22Rv1 (cell line): Measurements from ENCODE around the gene GRXCR2.
"Not testable (repeated sequence)": the region's sequence is repeated elsewhere in the genome, so short reads cannot be mapped to it uniquely, and the experiment has no call there.

Experiments
- ZFX ChIP-seq: fragments of 450-650 bp; IDR thresholded peaks from 2 replicates; pipeline ENCODE4 v1.6.1; 2017; ENCODE audit warnings: antibody characterized with exemption, borderline replicate concordance
- TF ChIP-seq, protein P1 (sequence below): fragments of 450-650 bp; IDR thresholded peaks from 2 replicates; pipeline ENCODE4 v1.5.1; 2017; ENCODE audit warnings: mild to moderate bottlenecking

DNA sequence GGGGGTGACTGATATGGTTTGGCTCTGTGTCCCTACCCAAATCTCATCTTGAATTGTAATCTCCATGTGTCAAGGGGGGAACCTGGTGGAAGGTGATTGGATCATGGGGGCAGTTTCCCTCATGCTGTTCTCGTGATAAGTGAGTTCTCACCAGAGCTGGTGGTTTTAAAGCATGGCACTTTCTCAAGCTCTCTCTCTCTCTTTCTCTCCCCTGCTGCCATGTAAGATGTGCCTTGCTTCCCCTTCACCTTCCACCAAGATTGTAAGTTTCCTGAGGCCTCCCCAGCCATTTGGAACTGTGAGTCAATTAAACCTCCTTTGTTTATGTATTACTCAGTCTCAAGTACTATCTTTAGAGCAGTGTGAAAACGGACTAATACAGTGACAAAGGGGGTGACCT is 8.4 kb downstream of the GRXCR2 start:
- TF ChIP-seq, protein P1, sequence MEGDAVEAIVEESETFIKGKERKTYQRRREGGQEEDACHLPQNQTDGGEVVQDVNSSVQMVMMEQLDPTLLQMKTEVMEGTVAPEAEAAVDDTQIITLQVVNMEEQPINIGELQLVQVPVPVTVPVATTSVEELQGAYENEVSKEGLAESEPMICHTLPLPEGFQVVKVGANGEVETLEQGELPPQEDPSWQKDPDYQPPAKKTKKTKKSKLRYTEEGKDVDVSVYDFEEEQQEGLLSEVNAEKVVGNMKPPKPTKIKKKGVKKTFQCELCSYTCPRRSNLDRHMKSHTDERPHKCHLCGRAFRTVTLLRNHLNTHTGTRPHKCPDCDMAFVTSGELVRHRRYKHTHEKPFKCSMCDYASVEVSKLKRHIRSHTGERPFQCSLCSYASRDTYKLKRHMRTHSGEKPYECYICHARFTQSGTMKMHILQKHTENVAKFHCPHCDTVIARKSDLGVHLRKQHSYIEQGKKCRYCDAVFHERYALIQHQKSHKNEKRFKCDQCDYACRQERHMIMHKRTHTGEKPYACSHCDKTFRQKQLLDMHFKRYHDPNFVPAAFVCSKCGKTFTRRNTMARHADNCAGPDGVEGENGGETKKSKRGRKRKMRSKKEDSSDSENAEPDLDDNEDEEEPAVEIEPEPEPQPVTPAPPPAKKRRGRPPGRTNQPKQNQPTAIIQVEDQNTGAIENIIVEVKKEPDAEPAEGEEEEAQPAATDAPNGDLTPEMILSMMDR = not testable (repeated sequence)
- not testable (repeated sequence) for TF ChIP-seq ZFX
